Osteoblast (primary cell): ENCODE data around the gene HTR5A. TPM values are rescaled to one million over a fixed set of nuclear protein-coding genes. Genes with fewer than 3 reads are reported as not detected.

Source experiments
- DNase-seq: peaks from one replicate; pipeline ENCODE4 v3.0.0; 2011; ENCODE audit warnings: low spot score, mixed read lengths; ENCODE audit not compliant: insufficient read length; ENCODE audit errors: missing footprints
- H2AFZ ChIP-seq: 2 replicates; pipeline ENCODE4 v1.6.0; 2011; ENCODE audit warnings: mild to moderate bottlenecking, low read length
- H3K27ac ChIP-seq: 2 replicates; pipeline ENCODE4 v1.5.1; 2011; ENCODE audit warnings: mild to moderate bottlenecking, low read depth, low read length, moderate library complexity
- H3K27me3 ChIP-seq: 2 replicates; pipeline ENCODE4 v1.6.0; 2012; ENCODE audit warnings: mild to moderate bottlenecking, control low read depth, inconsistent platforms, low read length, moderate library complexity; ENCODE audit not compliant: insufficient read depth
- H3K36me3 ChIP-seq: 2 replicates; pipeline ENCODE4 v1.5.1; 2011; ENCODE audit warnings: mild to moderate bottlenecking, low read length, control low read depth, moderate library complexity; ENCODE audit not compliant: insufficient read depth
- H3K4me1 ChIP-seq: 2 replicates; pipeline ENCODE4 v1.5.1; 2011; ENCODE audit warnings: mild to moderate bottlenecking, low read length, control low read depth, moderate library complexity; ENCODE audit not compliant: insufficient read depth
- H3K4me2 ChIP-seq: 2 replicates; pipeline ENCODE4 v1.6.0; 2011; ENCODE audit warnings: mild to moderate bottlenecking, low read length; ENCODE audit not compliant: insufficient read depth
- H3K4me3 ChIP-seq: fragments of 200-600 bp; sonication (generic); 3 replicates; pipeline ENCODE4 v1.5.1; 2012; ENCODE audit warnings: mild to moderate bottlenecking, low read length, inconsistent platforms; ENCODE audit not compliant: insufficient read depth
- H3K79me2 ChIP-seq: 2 replicates; pipeline ENCODE4 v1.6.0; 2012; ENCODE audit warnings: mild to moderate bottlenecking, low read length, control low read depth, inconsistent platforms; ENCODE audit not compliant: insufficient read depth
- H3K9me3 ChIP-seq: 2 replicates; pipeline ENCODE4 v1.5.1; 2011; ENCODE audit warnings: low read depth, low read length, control low read depth
- H4K20me1 ChIP-seq: 2 replicates; pipeline ENCODE4 v1.6.0; 2012; ENCODE audit warnings: mild to moderate bottlenecking, low read length, control low read depth; ENCODE audit not compliant: insufficient read depth
- CTCF ChIP-seq: IDR thresholded peaks from 2 replicates; pipeline ENCODE4 v1.5.1; 2011; ENCODE audit warnings: mild to moderate bottlenecking, low read depth, low read length, moderate library complexity; ENCODE audit errors: extremely low read depth
- total RNA-seq: library from RNA; depleted of rRNA; stranded (reverse); fragments of >200 nt; gene quantifications from 2 replicates; pipeline ENCODE4 v1.2.3, GENCODE V29; 2012

The HTR5A gene
- total RNA-seq, 1 donor = not detected

GRCh38 chr7:155122831-155123230, 52.7 kb downstream of the HTR5A start:
- no peak for TF ChIP-seq CTCF
- no peaks in the 10 kb centered on the region for H3K27me3 ChIP-seq
- H4K20me1 ChIP-seq = no peaks in the 10 kb centered on the region
- H3K4me2 ChIP-seq = no peak overlapping the region
- DNase-seq = no peak
- H3K4me1 ChIP-seq = no peaks in the 10 kb centered on the region
- H3K36me3 ChIP-seq = no peaks in the 10 kb centered on the region
- H3K79me2 ChIP-seq = no peaks in the 10 kb centered on the region
- no peaks in the 10 kb centered on the region for H3K9me3 ChIP-seq
- no peak overlapping the region for H3K27ac ChIP-seq
- no peak overlapping the region for H3K4me3 ChIP-seq
- no peak overlapping the region for H2AFZ ChIP-seq

GRCh38 chr7:155123413-155123812, 53.3 kb downstream of the HTR5A start:
- Histone ChIP-seq H3K9me3 (no peaks in the 10 kb centered on the region), H3K27ac (no peak overlapping the region), H3K27me3 (no peaks in the 10 kb centered on the region), H3K36me3 (no peaks in the 10 kb centered on the region), H4K20me1 (no peaks in the 10 kb centered on the region), H3K4me1 (no peaks in the 10 kb centered on the region), H2AFZ (no peak overlapping the region), H3K4me3 (no peak overlapping the region), H3K79me2 (no peaks in the 10 kb centered on the region), H3K4me2 (no peak overlapping the region)
- TF ChIP-seq CTCF = no peak
- DNase-seq = no peak

GRCh38 chr7:155124706-155125105, 54.6 kb downstream of the HTR5A start:
- Histone ChIP-seq H3K4me3 (no peak overlapping the region), H3K27me3 (no peaks in the 10 kb centered on the region), H3K36me3 (no peaks in the 10 kb centered on the region), H3K9me3 (no peaks in the 10 kb centered on the region), H3K4me2 (no peak overlapping the region), H2AFZ (no peak overlapping the region), H3K79me2 (no peaks in the 10 kb centered on the region), H4K20me1 (no peaks in the 10 kb centered on the region), H3K4me1 (no peaks in the 10 kb centered on the region), H3K27ac (no peak overlapping the region)
- TF ChIP-seq CTCF = no peak
- no peak for DNase-seq

GRCh38 chr7:155129186-155129585, 59.1 kb downstream of the HTR5A start:
- Histone ChIP-seq H3K4me3 (no peak overlapping the region), H3K27me3 (no peaks in the 10 kb centered on the region), H3K4me2 (no peak overlapping the region), H3K79me2 (no peaks in the 10 kb centered on the region), H3K36me3 (no peaks in the 10 kb centered on the region), H3K4me1 (no peaks in the 10 kb centered on the region), H3K9me3 (no peaks in the 10 kb centered on the region), H3K27ac (no peak overlapping the region), H4K20me1 (no peaks in the 10 kb centered on the region), H2AFZ (no peak overlapping the region)
- no peak for TF ChIP-seq CTCF
- DNase-seq = no peak
